ENCODE measurements around the gene RGPD8.
"Not testable (repeated sequence)": the region's sequence is repeated elsewhere in the genome, so short reads cannot be mapped to it uniquely, and the experiment has no call there.

RGPD8 gene

GRCh38 chr2:112436993-112437392 is 3.5 kb upstream of the RGPD8 start:
- DNase-seq (ENCODE audit: low read depth, low spot score); H3K27ac ChIP-seq: not testable (repeated sequence)

- not testable (repeated sequence) for H3K27ac ChIP-seq; DNase-seq (ENCODE audit: low read depth, low spot score)
Measured at GRCh38 chr2:112435716-112436431, 2.4 kb upstream of the RGPD8 start.

GRCh38 chr2:112434890-112435715 is 1.7 kb upstream of the RGPD8 start:
- H3K27ac ChIP-seq; DNase-seq (ENCODE audit: low read depth, low spot score): not testable (repeated sequence)

- no peak for DNase-seq (ENCODE audit: low read depth, low spot score)
- no peak overlapping the region for H3K27ac ChIP-seq
Measured at GRCh38 chr2:112433932-112434730, 686 bp upstream of the RGPD8 start.

- not testable (repeated sequence) for H3K27ac ChIP-seq; DNase-seq (ENCODE audit: low read depth, low spot score)
Measured at GRCh38 chr2:112432735-112433479, 538 bp downstream of the RGPD8 start.

GRCh38 chr2:112432390-112432734 is 1.1 kb downstream of the RGPD8 start:
- DNase-seq (ENCODE audit: low read depth, low spot score); H3K27ac ChIP-seq: not testable (repeated sequence)

GRCh38 chr2:112431587-112432295 is 1.7 kb downstream of the RGPD8 start:
- not testable (repeated sequence) for H3K27ac ChIP-seq; DNase-seq (ENCODE audit: low read depth, low spot score)

GRCh38 chr2:112424553-112424952 is 8.9 kb downstream of the RGPD8 start:
- H3K27ac ChIP-seq; DNase-seq (ENCODE audit: low read depth, low spot score): not testable (repeated sequence)

GRCh38 chr2:112416860-112417259 is 16.6 kb downstream of the RGPD8 start:
- H3K27ac ChIP-seq; DNase-seq (ENCODE audit: low read depth, low spot score): not testable (repeated sequence)

GRCh38 chr2:112360055-112360454 is 73.4 kb downstream of the RGPD8 start:
- not testable (repeated sequence) for H3K27ac ChIP-seq; DNase-seq (ENCODE audit: low read depth, low spot score)

GRCh38 chr2:112354335-112354734 is 79.1 kb downstream of the RGPD8 start:
- H3K27ac ChIP-seq; DNase-seq (ENCODE audit: low read depth, low spot score): not testable (repeated sequence)

- not testable (repeated sequence) for DNase-seq (ENCODE audit: low read depth, low spot score); H3K27ac ChIP-seq
Measured at GRCh38 chr2:112352809-112353603, 80.4 kb downstream of the RGPD8 start.

GRCh38 chr2:112352292-112352691 is 81.2 kb downstream of the RGPD8 start:
- DNase-seq (ENCODE audit: low read depth, low spot score); H3K27ac ChIP-seq: not testable (repeated sequence)

- no peak for DNase-seq (ENCODE audit: low read depth, low spot score)
- no peak overlapping the region for H3K27ac ChIP-seq
Measured at GRCh38 chr2:112345030-112346027, 88.1 kb downstream of the RGPD8 start.

GRCh38 chr2:112343827-112344585 is 89.4 kb downstream of the RGPD8 start:
- no peak for DNase-seq (ENCODE audit: low read depth, low spot score)
- no peak overlapping the region for H3K27ac ChIP-seq

- H3K27ac ChIP-seq, result no peak overlapping the region
- no peak for DNase-seq (ENCODE audit: low read depth, low spot score)
Measured at GRCh38 chr2:112342067-112342550, 91.3 kb downstream of the RGPD8 start.
